NCI-H345 (cell line): Measurements from ENCODE around the gene SAV1.
A peak's percentile ranks its signal among the peaks of the same experiment; 100 is the strongest.

Experiments used
- DNase-seq: peaks from one replicate; lab custom pipeline; 2025; lab: John Stamatoyannopoulos, UW

Gene SAV1

DNA sequence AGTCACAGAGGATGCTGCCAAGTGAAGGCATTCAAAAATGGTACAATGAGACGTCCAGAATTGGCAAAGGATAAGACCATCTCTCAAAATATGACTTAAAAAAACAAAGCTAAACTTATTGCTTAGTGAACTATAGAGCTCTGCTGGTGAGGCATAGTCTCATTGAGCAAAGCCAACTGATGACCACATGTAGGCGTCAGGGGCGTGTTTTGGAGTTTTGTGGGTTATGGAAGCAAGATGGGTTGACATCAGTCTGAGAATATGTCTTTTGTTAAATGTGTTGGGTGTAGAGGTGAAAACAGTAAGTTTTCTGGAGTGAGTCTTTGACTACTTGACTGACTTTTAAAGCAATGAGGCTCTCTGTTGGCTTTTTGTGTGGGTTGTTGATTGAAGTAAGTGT lies 60.9 kb downstream of the SAV1 start:
- DNase-seq: no peak

DNA sequence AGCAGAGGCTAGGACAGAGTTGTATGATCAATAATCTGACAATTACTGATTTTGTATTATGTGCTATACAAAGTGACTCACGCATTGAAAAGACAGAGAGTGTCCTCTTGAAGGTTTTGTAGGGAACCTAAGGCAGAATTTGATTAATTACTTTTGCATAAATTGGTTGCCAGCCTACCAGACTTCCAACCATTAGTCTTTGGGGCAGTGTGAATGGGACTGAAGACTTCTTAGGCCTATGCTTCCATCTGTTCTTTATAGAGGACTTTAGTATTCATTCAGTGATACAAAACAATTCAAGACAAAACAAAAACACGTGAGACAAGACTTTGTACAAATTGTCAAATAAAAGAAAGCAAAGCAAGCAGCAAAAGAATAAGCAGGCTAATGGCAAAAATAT lies 61.6 kb downstream of the SAV1 start:
- no peak for DNase-seq

DNA sequence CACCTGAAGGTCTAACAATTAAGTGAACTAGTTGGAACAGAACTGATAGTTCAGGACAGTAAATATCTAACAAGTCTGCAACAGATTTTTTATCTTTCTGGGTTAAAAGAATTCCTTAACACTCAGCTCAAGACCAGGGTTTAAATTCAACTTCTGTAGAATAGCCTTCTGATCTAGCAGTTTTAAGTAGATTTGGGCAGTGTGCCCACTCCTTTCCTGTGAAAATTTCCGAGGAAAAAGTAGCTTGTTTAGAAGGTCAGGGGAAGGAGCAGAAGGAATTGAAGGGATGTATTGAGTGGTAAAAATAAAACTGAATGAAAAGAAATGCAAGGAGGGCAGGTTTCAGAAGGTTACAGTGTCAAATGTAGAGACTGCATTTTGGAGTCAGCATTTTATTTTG lies 62.3 kb downstream of the SAV1 start:
- DNase-seq: no peak

DNA sequence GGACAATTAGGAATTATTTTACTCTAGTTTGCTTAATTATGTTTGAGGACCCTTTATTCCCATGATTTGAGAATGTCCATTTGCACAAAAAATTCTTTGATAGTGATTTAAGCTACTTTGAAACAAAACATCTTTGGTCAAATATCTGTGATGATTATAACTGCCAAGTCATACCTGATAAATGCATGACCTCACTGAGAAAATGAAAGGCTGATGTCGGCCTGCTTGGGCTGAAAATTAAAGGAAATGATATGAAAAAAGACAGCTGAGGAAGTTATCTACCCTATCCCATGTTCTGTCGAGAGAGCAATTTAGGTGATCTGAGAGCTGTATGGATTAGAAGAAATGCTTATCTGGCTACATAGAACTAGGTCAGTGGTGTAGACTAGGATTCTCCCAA lies 64.5 kb downstream of the SAV1 start:
- no peak for DNase-seq

DNA sequence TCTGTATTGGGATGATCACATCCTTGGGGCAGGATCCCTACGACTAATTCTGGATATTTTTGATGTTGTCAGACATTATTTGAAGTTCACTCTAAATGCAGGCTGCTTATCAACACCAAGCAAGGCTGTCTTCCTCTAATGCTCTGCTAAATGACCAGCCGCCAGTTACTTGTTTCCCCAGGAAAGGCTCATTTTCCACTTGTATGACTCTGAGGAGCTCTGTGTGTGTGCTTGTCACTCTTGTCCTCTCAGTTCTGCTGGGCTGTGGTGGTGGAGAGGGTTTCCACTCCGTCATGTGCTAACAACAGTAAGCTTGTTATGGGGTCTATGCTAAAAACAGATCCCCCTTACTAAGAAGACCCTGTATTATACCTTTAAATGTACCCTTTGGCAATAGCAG lies 66.1 kb downstream of the SAV1 start:
- DNase-seq: no peak

DNA sequence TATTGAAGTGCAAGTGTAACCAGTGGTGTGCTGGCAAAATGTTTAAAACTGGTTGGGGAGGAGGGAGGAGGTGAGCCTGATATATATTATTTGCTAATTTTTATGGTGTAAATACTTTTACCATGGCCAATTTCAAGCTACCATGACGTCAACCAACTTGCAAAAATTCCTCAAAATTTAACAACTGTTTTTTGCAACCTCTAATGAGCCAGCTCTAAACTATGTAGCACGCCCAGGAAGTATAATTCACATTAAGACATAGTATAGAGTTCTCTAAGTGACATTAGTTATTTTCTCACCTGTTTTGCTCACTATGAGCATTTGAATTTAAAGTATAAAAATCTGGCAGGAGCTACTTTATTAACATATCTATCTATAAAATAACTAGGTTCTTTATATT lies 66.7 kb downstream of the SAV1 start:
- DNase-seq: no peak

DNA sequence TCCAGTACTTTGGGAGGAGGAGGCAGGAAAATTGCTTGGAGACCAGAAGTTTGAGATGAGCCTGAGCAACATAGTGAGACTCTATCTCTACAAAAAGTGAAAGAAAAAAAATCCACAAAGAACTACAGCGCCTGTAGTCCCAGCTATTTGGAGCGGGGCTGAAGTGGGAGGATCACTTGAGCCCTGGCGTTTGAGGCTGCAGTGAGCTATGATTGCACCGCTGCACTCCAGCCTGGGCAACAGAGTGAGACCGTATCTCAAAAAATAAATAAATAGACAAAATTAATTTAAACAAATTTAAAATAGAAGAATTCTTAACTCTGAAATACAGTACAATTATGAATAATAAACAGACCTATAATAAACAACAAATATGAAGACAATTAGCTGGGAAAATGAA lies 67.3 kb downstream of the SAV1 start:
- DNase-seq: no peak

DNA sequence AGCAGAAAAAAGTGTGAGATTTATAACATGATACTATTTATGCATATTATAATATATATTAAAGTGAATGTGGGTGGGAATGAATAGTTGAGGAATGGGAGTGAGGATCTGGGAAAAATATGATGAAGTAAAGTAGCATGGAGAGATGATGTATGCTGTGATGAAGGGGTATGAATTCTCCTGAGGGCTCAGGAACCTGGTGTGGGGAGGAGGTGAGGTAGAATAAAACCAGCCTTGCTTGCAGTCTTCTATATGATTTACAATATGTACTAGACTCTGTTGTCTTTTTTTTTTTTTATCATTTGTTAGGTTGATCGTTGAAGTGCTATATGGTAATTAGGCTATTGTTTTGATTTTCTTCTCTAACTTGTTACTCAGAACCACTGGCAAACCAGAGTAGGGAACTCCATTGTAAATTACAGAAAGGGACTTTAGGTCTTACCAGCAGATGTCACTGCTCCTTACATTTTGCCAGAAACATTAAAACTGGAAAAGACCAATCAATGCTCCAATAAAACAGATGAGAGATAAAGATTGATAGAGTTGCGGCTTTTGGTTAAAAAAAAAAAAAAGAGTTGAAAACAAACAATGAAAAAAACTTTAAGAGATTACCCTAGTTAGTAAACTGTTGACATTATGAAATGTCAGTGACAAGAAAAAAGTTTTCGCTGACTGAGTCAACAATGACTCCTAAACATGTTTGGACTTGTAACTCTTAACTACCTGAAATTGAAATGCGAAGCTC lies 68.2 kb downstream of the SAV1 start:
- DNase-seq: peak; percentile 19

DNA sequence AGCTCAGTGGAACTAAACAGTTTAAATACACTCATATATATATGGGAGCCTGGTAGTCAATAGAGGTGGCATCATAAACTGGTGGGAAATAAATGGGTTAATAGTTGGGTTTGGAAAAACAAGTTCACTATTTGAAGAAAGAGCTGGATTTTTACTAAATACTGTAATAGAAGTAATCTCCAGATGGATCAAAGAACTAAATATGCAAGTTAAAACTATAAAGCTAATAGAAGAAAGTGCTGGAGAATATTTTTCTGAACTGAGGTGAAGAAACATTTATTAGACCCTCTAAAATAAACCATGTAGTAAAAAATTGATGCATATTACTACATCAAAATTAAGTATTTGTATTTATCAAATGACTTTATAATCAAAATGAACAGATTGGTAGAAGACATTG lies 69.3 kb downstream of the SAV1 start:
- no peak for DNase-seq

DNA sequence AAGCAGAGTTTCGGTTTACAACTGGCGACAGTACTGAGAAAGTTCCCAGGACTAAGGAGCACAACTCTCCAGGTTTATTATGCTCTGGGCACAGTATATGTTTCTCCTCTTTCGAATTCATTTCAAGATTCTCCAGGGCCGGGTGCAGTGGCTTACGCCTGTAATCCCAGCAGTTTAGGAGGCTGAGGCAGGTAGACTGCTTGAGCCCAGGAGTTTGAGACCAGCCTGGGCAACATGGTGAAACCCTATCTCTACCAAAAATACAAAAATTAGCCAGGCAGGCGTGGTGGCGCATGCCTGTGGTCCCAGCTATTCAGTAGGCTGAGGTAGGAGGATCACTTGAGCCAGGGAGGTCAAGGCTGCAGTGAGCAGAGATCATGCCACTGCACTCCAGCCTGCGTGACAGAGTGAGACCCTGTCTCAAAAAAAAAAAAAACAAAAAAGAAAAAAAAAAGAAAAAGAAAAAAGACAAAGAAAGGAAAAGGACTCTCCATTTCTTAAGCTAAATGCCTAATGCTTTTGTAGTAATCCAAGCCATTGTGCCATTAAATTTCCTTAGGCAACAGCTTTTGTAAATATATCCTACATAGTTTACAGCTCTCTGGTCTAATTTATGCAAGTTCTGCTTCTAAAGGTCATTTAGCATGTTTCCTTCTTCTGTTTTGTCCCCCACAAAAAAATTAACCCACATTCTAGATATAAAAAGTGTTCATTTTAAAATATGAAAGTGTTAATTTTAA lies 73.4 kb downstream of the SAV1 start:
- DNase-seq: no peak

DNA sequence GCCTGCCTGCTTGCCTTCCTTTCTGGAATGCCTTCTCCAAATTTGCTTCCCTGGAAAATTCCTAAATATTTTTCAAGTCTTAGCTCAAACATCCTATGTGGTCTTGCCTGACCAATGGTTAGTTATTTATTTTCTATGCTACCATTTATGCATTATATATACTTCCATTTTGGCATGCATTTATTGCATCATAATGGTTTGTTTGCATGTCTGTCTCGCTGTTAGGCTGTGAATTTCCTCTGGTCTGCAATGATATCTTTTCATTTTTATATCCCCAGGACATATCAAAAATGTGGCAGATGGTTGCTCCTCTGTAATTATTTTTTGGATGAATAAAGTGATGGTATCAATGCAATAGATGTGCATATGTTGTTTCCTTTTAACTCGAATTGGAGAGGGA lies 77.6 kb downstream of the SAV1 start:
- DNase-seq: no peak
